ENCODE measurements around the gene CHD1.

The CHD1 gene

DNA sequence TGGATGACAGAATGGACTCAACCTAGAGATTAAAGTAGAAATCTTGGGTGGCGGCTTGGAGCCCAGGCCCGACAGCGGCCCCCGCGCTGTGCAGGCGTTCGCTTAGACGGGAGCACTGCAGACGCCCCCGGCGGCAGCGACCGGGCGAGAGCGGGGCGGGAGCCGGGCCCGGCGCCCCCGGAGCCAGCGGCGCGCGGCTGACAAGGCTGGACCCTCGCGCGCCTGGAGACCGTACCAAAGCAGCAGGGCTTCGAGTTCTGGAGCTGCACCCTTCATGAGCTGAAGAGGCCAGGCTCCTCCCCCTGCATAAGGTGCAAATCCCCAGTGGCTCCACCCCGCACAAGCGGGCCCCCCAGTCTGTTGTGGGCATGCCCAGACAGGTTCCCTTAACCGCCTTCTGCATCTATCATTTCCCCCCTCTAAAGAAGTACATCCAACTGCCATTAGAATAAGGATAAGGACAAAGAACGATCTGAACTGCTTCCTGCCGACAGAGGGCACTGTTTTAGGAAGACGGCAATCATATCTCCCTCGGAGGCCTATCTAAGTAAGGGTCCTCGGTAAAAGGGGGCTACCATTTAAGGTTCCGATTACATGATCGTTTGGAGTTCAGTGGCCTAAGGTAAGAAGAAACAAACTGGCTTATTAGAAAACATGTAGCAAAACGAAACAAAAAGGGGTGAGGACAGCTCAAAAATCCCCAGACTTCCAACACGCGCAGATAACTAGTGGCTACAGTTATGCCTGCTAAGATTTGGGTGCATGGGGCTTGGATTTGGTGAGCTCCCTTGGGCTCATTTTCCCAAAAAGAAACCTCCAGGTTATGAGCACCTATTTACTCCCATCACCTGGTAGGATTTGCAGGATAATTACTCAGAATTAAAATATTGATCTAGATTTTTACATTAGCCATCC lies 89.1 kb downstream of the CHD1 start:
- Histone ChIP-seq H3K27me3 (replicated peaks; ENCODE audit: control insufficient read depth, insufficient read depth, low read length) (no peaks in the 10 kb centered on the region), H3K4me3 (ENCODE audit: low read length) (peak overlapping the region; percentile 61), H3K9ac (ENCODE audit: low read length) (no peak overlapping the region), H3K36me3 (ENCODE audit: control insufficient read depth, insufficient read depth, low read length, severe bottlenecking) (no peaks in the 10 kb centered on the region), H3K4me1 (ENCODE audit: control insufficient read depth, insufficient read depth, low read length) (peaks cover 6% of the 10 kb centered on the region), H3K9me3 (ENCODE audit: control insufficient read depth, low read length) (peaks cover under 1% of the 10 kb centered on the region)
- no peak for DNase-seq (ENCODE audit: low read depth)

DNA sequence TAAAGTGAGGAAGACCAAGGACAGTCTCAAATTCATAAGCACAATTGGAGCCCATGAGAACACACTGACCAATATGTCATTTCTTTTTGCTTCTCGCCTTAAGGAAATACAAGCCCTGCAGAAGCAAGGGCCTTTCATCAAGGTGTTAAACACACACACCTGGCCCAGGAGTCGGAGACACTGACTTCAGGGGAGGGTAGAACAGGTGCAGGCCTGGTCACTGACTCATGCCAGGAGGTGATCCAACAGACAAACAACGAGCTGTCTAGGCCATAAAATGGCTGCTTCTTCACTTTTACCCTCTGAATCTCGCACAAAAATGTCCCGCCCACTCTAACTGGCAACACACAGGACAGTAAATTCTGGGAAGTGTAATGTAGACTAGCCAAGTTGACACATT lies 92.6 kb downstream of the CHD1 start:
- no peak for DNase-seq (ENCODE audit: low read depth)
- no peak overlapping the region for H3K9ac ChIP-seq (ENCODE audit: low read length)
- H3K4me3 ChIP-seq (ENCODE audit: low read length): no peak overlapping the region
- H3K4me1 ChIP-seq (ENCODE audit: control insufficient read depth, insufficient read depth, low read length): peaks cover 4% of the 10 kb centered on the region
- no peaks in the 10 kb centered on the region for H3K9me3 ChIP-seq (ENCODE audit: control insufficient read depth, low read length)
- H3K36me3 ChIP-seq (ENCODE audit: control insufficient read depth, insufficient read depth, low read length, severe bottlenecking): no peaks in the 10 kb centered on the region
- H3K27me3 ChIP-seq (replicated peaks; ENCODE audit: control insufficient read depth, insufficient read depth, low read length): no peaks in the 10 kb centered on the region

DNA sequence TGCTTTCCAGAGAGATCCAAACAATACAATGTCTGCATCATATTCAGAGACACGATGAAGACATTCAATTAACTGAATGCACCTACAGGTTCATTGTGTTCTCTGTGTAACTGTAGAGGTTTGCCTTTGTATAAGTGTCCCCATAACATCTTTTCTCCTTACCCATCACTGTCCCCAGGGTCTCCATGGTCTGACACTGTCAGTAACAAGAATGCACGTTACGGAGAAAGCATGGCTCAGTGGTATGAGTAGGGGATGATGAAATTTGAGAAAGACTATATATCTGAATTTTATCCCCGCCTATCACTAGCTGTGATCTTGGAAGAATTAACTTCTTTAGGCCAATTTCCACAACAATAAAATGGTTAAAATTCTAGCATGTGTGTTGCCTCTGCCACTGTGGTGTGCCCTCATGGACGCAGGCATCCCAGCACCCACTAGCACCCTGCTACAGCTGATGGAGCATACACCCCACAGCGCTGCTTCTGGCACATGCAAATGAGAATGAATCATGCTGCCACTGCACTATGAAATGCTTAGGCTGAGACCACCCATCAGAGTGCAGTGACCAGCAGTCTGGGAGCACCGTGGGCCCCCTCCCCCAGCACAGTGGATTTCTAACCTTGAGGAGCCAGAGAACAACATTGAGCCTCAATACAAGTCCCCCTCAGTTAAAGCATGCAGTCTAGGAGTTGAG lies 101.1 kb downstream of the CHD1 start:
- no peak for DNase-seq (ENCODE audit: low read depth)

DNA sequence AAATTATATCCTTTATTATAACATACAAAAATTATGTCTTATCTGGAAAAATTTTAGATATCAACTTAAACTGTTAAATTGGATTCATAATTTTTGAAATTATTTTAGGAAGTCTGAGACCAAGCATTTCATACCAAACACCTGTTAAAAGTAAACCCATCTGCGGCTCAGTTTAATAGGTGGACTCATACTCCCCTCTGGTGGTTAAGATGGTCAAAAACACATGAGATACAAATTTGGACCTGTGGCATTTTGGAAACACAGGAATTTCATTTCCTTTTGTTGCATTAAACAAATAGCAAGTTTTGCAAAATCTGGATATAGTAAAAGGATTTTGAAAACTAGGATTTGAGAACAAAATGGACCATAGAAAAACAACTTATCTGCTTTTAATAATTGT lies 101.6 kb downstream of the CHD1 start:
- no peak overlapping the region for H3K9ac ChIP-seq (ENCODE audit: low read length)
- DNase-seq (ENCODE audit: low read depth): peak; percentile 75
- no peaks in the 10 kb centered on the region for H3K36me3 ChIP-seq (ENCODE audit: control insufficient read depth, insufficient read depth, low read length, severe bottlenecking)
- H3K27me3 ChIP-seq (replicated peaks; ENCODE audit: control insufficient read depth, insufficient read depth, low read length): no peaks in the 10 kb centered on the region
- H3K4me1 ChIP-seq (ENCODE audit: control insufficient read depth, insufficient read depth, low read length): no peaks in the 10 kb centered on the region
- no peak overlapping the region for H3K4me3 ChIP-seq (ENCODE audit: low read length)
- H3K9me3 ChIP-seq (ENCODE audit: control insufficient read depth, low read length): no peaks in the 10 kb centered on the region

More for the DNA sequence above, 101.1 kb downstream of the CHD1 start:
- Histone ChIP-seq H3K9ac (ENCODE audit: low read length) (no peak overlapping the region), H3K27me3 (replicated peaks; ENCODE audit: control insufficient read depth, insufficient read depth, low read length) (no peaks in the 10 kb centered on the region), H3K4me1 (ENCODE audit: control insufficient read depth, insufficient read depth, low read length) (no peaks in the 10 kb centered on the region), H3K36me3 (ENCODE audit: control insufficient read depth, insufficient read depth, low read length, severe bottlenecking) (no peaks in the 10 kb centered on the region), H3K4me3 (ENCODE audit: low read length) (no peak overlapping the region), H3K9me3 (ENCODE audit: control insufficient read depth, low read length) (no peaks in the 10 kb centered on the region)

DNA sequence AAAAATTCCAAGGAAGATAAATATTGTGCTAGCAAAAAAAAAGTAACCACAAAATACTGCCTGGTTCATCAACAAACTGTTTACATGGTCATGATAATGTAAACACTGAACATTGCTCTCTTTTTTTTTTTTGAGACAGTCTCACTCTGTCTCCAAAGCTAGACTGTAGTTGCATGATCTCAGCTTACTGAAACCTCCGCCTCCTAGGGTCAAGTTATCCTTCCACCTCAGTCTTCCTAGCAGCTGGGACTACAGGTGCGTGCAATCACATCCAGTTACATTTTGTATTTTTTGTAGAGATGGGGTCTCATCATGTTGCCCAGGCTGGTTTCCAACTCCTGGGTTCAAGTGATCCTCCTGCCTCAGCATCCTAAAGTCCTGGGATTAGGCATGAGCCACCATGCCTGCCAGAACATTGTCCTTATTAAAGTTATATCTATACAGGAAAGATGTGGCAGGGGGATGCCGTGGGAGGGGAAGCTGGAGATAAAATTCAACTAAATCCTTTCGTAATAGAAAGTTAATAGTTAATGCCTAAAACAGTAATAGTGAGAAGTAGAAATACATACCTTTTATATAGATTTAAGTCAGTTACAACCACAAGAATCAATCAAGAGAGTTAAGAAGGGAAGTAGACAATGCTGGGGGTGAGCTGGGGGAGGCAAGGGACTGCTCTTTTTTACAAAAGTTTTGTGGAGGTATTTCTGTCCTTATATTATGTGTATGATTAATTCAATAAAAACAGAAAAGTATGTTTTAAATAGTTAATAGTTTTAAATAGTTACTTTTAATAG lies 103.0 kb downstream of the CHD1 start:
- no peak for DNase-seq (ENCODE audit: low read depth)
- no peak overlapping the region for H3K9ac ChIP-seq (ENCODE audit: low read length)
- no peaks in the 10 kb centered on the region for H3K36me3 ChIP-seq (ENCODE audit: control insufficient read depth, insufficient read depth, low read length, severe bottlenecking)
- no peaks in the 10 kb centered on the region for H3K27me3 ChIP-seq (replicated peaks; ENCODE audit: control insufficient read depth, insufficient read depth, low read length)
- peaks cover 7% of the 10 kb centered on the region for H3K9me3 ChIP-seq (ENCODE audit: control insufficient read depth, low read length)
- H3K4me3 ChIP-seq (ENCODE audit: low read length): no peak overlapping the region
- H3K4me1 ChIP-seq (ENCODE audit: control insufficient read depth, insufficient read depth, low read length): no peaks in the 10 kb centered on the region

DNA sequence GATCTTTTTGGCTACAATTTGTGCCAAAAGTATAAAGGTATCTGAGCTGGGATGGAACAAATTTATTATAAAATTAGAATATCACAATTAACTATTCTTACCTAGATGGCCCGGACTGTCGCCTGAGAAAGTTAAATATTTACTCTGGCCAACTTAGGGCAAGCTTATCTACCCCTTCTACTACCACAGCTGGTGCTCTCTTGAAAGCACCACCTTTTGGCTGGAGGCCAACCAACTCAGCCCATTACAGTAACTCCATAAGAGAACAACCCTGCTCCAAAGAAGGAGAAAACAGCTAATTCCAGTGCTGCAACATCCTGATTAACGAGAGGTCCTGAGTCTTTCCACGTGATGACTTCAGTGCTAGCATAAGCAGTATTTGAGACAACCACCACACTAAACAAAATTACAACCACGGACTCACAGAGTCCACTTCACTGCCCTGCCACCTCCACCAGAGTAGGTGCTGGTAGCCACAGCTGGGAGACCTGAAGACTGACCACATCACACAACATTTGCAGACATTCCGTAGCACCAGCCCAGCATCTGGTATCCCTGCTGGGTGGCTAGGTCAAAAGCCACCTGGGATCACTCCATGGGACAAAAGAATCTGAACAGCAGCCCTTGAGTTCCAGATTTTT lies 112.1 kb downstream of the CHD1 start:
- no peak for DNase-seq (ENCODE audit: low read depth)
- no peaks in the 10 kb centered on the region for H3K4me1 ChIP-seq (ENCODE audit: control insufficient read depth, insufficient read depth, low read length)

DNA sequence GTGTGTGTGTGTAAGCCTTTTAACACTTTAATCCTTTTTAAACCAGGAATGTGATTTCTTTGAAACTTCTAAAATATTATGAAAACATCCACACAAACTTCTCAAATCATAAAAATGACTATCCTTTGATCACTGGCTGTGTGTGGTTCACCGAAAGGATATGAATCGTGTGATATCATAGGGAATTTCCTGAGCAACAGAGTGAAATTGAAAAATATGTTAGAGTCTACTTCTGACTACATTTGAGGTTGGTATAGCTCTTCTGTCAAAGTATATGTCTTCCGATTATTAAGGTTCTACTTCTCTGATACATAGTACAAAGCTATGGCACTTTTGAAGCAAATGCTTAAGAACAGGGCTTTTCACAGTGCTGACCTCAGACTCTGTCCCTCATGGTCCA lies 115.1 kb downstream of the CHD1 start:
- no peaks in the 10 kb centered on the region for H3K36me3 ChIP-seq (ENCODE audit: control insufficient read depth, insufficient read depth, low read length, severe bottlenecking)
- H3K4me1 ChIP-seq (ENCODE audit: control insufficient read depth, insufficient read depth, low read length): no peaks in the 10 kb centered on the region
- no peak overlapping the region for H3K9ac ChIP-seq (ENCODE audit: low read length)
- no peak overlapping the region for H3K4me3 ChIP-seq (ENCODE audit: low read length)
- no peaks in the 10 kb centered on the region for H3K27me3 ChIP-seq (replicated peaks; ENCODE audit: control insufficient read depth, insufficient read depth, low read length)
- DNase-seq (ENCODE audit: low read depth): no peak
- no peaks in the 10 kb centered on the region for H3K9me3 ChIP-seq (ENCODE audit: control insufficient read depth, low read length)

More for the DNA sequence above, 112.1 kb downstream of the CHD1 start:
- no peaks in the 10 kb centered on the region for H3K27me3 ChIP-seq (replicated peaks; ENCODE audit: control insufficient read depth, insufficient read depth, low read length)
- peaks cover 12% of the 10 kb centered on the region for H3K9me3 ChIP-seq (ENCODE audit: control insufficient read depth, low read length)
- no peaks in the 10 kb centered on the region for H3K36me3 ChIP-seq (ENCODE audit: control insufficient read depth, insufficient read depth, low read length, severe bottlenecking)
- H3K9ac ChIP-seq (ENCODE audit: low read length): no peak overlapping the region
- H3K4me3 ChIP-seq (ENCODE audit: low read length): no peak overlapping the region

DNA sequence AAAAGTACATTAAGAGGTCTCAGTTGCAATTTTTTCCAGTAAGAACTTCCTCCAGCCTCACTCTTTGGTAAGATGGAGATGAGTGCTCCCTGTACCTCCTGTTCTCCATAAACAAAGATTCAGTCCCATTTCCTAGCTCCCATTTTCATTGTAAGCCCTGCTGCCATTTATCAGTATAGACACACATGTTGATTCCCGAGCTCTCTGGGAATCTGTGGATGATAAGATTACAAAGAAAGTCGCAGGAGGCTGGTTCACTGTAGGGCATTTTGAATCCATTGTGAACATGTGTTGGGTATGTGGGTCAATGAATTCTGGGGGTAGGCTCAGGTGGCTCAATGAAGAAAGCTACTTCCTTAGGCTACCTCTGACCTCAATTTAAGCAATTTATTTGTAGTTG lies 118.6 kb downstream of the CHD1 start:
- Histone ChIP-seq H3K27me3 (replicated peaks; ENCODE audit: control insufficient read depth, insufficient read depth, low read length) (no peaks in the 10 kb centered on the region), H3K36me3 (ENCODE audit: control insufficient read depth, insufficient read depth, low read length, severe bottlenecking) (no peaks in the 10 kb centered on the region), H3K4me3 (ENCODE audit: low read length) (no peak overlapping the region), H3K9me3 (ENCODE audit: control insufficient read depth, low read length) (peaks cover 28% of the 10 kb centered on the region), H3K4me1 (ENCODE audit: control insufficient read depth, insufficient read depth, low read length) (no peaks in the 10 kb centered on the region), H3K9ac (ENCODE audit: low read length) (no peak overlapping the region)
- DNase-seq (ENCODE audit: low read depth): no peak

DNA sequence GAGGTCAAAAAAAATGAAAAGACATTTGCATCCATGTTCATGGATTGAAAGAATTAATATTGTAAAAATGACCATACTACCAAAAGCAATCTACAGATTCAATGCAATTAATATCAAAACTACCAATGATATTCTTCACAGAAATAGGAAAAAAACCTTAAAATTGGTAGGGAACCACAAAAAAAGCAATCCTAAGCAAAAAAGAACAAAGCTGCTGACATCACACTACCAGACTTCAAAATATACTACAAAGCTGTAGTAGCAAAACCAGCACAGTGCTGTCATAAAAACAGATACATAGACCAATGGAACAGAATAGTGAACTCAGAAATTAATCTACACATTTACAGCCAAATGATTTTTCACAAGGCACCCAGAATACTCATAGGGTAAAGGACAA lies 121.0 kb downstream of the CHD1 start:
- no peaks in the 10 kb centered on the region for H3K27me3 ChIP-seq (replicated peaks; ENCODE audit: control insufficient read depth, insufficient read depth, low read length)
- no peak for DNase-seq (ENCODE audit: low read depth)
- no peak overlapping the region for H3K9ac ChIP-seq (ENCODE audit: low read length)
- no peaks in the 10 kb centered on the region for H3K36me3 ChIP-seq (ENCODE audit: control insufficient read depth, insufficient read depth, low read length, severe bottlenecking)
- H3K4me1 ChIP-seq (ENCODE audit: control insufficient read depth, insufficient read depth, low read length): no peaks in the 10 kb centered on the region
- H3K9me3 ChIP-seq (ENCODE audit: control insufficient read depth, low read length): peaks cover 31% of the 10 kb centered on the region
- H3K4me3 ChIP-seq (ENCODE audit: low read length): no peak overlapping the region

DNA sequence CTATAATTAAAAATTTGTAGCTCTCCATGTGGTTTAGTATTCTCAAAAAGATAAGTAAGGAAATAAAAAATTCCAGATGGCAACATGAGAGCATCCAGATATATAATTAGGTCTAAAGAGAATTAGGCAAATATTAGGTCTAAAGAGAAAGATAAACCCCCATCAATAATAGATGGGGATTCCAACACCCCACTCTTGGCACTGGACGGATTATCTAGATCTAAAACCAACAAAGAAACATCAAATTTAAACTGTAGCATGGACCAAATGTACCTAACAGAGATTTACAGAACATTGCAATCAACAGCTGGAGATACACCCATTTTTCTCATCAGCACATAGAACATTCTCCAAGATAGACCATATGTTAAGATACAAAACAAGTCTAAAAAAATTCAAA lies 123.7 kb downstream of the CHD1 start:
- Histone ChIP-seq H3K27me3 (replicated peaks; ENCODE audit: control insufficient read depth, insufficient read depth, low read length) (no peaks in the 10 kb centered on the region), H3K9me3 (ENCODE audit: control insufficient read depth, low read length) (peaks cover 31% of the 10 kb centered on the region), H3K4me1 (ENCODE audit: control insufficient read depth, insufficient read depth, low read length) (no peaks in the 10 kb centered on the region), H3K4me3 (ENCODE audit: low read length) (no peak overlapping the region), H3K36me3 (ENCODE audit: control insufficient read depth, insufficient read depth, low read length, severe bottlenecking) (no peaks in the 10 kb centered on the region), H3K9ac (ENCODE audit: low read length) (no peak overlapping the region)
- no peak for DNase-seq (ENCODE audit: low read depth)

DNA sequence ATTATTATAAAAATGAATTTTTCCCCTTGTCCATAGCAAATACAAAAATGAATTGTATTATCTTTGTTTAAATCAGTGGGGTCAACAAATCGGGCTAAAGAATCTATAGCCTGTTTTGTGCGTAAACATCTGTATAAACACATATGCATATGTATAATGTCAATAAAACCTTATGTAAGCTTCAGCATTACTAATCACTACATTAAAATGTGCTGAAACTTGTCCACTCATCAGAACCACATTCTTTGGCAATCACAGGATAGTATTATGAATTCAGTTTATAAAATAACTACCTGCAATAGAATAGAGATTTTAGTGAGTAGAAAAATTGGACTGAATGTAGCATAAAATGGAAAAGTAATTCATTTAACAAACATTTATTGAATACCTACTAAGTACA lies 124.7 kb downstream of the CHD1 start:
- Histone ChIP-seq H3K27me3 (replicated peaks; ENCODE audit: control insufficient read depth, insufficient read depth, low read length) (no peaks in the 10 kb centered on the region), H3K36me3 (ENCODE audit: control insufficient read depth, insufficient read depth, low read length, severe bottlenecking) (no peaks in the 10 kb centered on the region), H3K9ac (ENCODE audit: low read length) (no peak overlapping the region), H3K4me1 (ENCODE audit: control insufficient read depth, insufficient read depth, low read length) (no peaks in the 10 kb centered on the region), H3K4me3 (ENCODE audit: low read length) (no peak overlapping the region), H3K9me3 (ENCODE audit: control insufficient read depth, low read length) (peaks cover 31% of the 10 kb centered on the region)
- no peak for DNase-seq (ENCODE audit: low read depth)
